Heart right ventricle (tissue), 16 donors: Measurements from ENCODE around the gene LRRC9. TPM values are rescaled to one million over a fixed set of nuclear protein-coding genes. Genes with fewer than 3 reads are reported as not detected.
A peak's percentile ranks its signal among the peaks of the same experiment; 100 is the strongest.

Experiments used
- ATAC-seq, 8 donors: fragments of 200-7000 bp; cut with Tn5 transposase; one replicate each; pipeline ENCODE4 v1.9.1; 2020; ENCODE audit warnings: mild to moderate bottlenecking in 8 of 8, moderate library complexity in 8 of 8, moderate number of reproducible peaks in 1 of 8
- DNase-seq, 2 donors: peaks; one replicate each; pipeline ENCODE4 v3.0.0-alpha.2; 2020
- H3K27ac ChIP-seq, 10 donors: fragments of 200-600 bp; sonication (generic) in 2 of 10; one replicate each; pipeline versions ENCODE4 v1.5.0 to v1.8.0; 2020 to 2022; ENCODE audit warnings: mild to moderate bottlenecking in 3 of 10
- H3K27me3 ChIP-seq, 7 donors: fragments of 200-600 bp; one replicate each; pipeline ENCODE4 v1.8.0; 2021 to 2022; ENCODE audit warnings: mild to moderate bottlenecking in 2 of 7
- H3K36me3 ChIP-seq, 9 donors: fragments of 200-600 bp; sonication (generic) in 1 of 9; one replicate each; pipeline versions ENCODE4 v1.5.0 to v1.8.0; 2020 to 2022; ENCODE audit warnings: mild to moderate bottlenecking in 2 of 9
- H3K4me1 ChIP-seq, 9 donors: fragments of 200-600 bp; sonication (generic) in 1 of 9; one replicate each; pipeline versions ENCODE4 v1.5.0 to v1.8.0; 2020 to 2022; ENCODE audit warnings: mild to moderate bottlenecking in 4 of 9
- H3K4me3 ChIP-seq, 10 donors: fragments of 200-600 bp; sonication (generic) in 2 of 10; one replicate each; pipeline versions ENCODE4 v1.5.0 to v1.8.0; 2020 to 2022; ENCODE audit warnings: mild to moderate bottlenecking in 7 of 10, moderate library complexity in 2 of 10
- H3K9me3 ChIP-seq, 11 donors: fragments of 200-600 bp in 10 of 11; sonication (generic) in 2 of 11; one replicate each; pipeline versions ENCODE4 v1.5.0 to v1.8.0; 2013 to 2022; ENCODE audit warnings: mild to moderate bottlenecking in 2 of 11, control low read depth in 1 of 11, moderate library complexity in 1 of 11
- WGBS, 2 donors: extraction: QIAGEN DNeasy Blood & Tissue Kit; methylation state at CpG; one replicate each; pipeline ENCODE4 v1.1.7; 2013; ENCODE audit warnings: inconsistent platforms in 1 of 2; 5-methylcytosine and 5-hydroxymethylcytosine counted together
- intact Hi-C, 10 donors: fragments of 100-400 bp; cut with DNase I; formaldehyde crosslinking; loops; one replicate each; pipeline versions ENCODE4 v1.11.1 to v1.14.2; 2022
- polyA plus RNA-seq, 2 donors: library from polyadenylated mRNA; stranded (reverse); fragments of 200-250 nt; gene quantifications; one replicate each; pipeline ENCODE4 v1.2.3, GENCODE V29; 2013
- total RNA-seq, 10 donors: library from RNA; stranded (reverse); fragmentation: NEBNext Ultra II Directional in 3 of 10; extraction: Animal tissue kit (Norgen Biotek cat#: 25700) in 3 of 10; gene quantifications; one replicate each; pipeline versions ENCODE4 v1.2.1 to v1.2.4, GENCODE V29; 2021 to 2023
- TF ChIP-seq, protein P1 (sequence below), 9 donors: fragments of 200-600 bp; sonication (generic) in 2 of 9; IDR thresholded peaks; one replicate each; pipeline versions ENCODE4 v1.5.0 to v1.8.0; 2021 to 2022; ENCODE audit warnings: antibody characterized with exemption in 9 of 9, mild to moderate bottlenecking in 5 of 9, moderate library complexity in 1 of 9
- donor health status: Arrhythmogenic right ventricular cardiomyopathy.
- donor health status: ischemic (EF 13 %, LVEDD 7.1; RV severe dilation, severe dysfunction).
- donor health status: healthy with polysubstance abuse.
- donor health status: DM: no; HTN: yes; CAD: no.
- donor health status: DM: no; HTN: no; CAD: no.
- donor health status: ischemic (EF 25% LVEDD 6.9; RV normal size, moderate dysfunction).
- donor health status: ischemic (EF 25% LVEDD 5.7; RV mildly dilated, moderate dysfunction).
- donor health status: healthy.
- donor health status: DM: yes; HTN: yes; CAD: no.
- donor health status: Ischemic cardiomyopathy.
- donor health status: ischemic (EF 35%, LVEDD 5.7; RV mildly dilated, moderate dysfunction).
- donor health status: nonischemic (EF 11% LVEDD 7.7; RV severe dilation, severe dysfunction).
- donor health status: DM: yes; HTN: yes; CAD: no.
- donor health status: PGD.
- donor health status: ischemic (EF 29% LVEDD 5.4; RV normal size, mild dysfunction).
- donor health status: nonischemic (EF 23%, LVEDD 6.1; RV moderate dilation, normal function).

The LRRC9 gene
- total and polyA plus RNA-seq, 12 donors: 0.01 to 1.7 (median 0.22) TPM; not detected in 4

- H3K27ac ChIP-seq: peak overlapping the region in 1 of 10 donors; percentile 20
Observed at GRCh38 chr14:59997966-59998365, 78.0 kb downstream of the LRRC9 start.

DNA sequence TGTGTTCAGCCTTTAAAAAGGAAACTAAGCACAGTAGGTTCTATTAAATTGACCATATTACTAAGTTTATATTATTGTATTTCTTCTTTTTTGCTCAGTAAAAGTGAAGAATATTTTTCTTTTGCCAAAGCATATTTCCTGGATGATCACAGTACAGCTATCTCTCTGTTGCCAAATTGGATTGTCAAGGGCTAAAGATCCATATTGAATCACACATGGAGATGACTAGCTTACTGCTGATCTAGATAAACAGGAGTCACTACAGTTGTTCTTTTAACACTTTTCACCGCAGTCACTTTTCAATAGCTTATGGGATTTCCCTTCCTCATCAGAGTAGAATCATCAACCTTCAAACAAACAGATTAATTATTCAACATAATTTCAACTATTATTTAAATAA is 78.6 kb downstream of the LRRC9 start:
- Histone ChIP-seq H3K36me3 (no peaks in the 10 kb centered on the region), H3K4me1 (peaks cover 0 to 30% (median 3%) of the 10 kb centered on the region in 9 donors), H3K4me3 (no peak overlapping the region), H3K27ac (no peak overlapping the region), H3K9me3 (no peaks in the 10 kb centered on the region), H3K27me3 (no peaks in the 10 kb centered on the region)
- DNase-seq (no peak), ATAC-seq (no peak)
- intact Hi-C loops: no loop called here
- 76 to 83% methylated on average over 1 of the region's 1 CpG for WGBS, 2 donors
- TF ChIP-seq, protein P1, sequence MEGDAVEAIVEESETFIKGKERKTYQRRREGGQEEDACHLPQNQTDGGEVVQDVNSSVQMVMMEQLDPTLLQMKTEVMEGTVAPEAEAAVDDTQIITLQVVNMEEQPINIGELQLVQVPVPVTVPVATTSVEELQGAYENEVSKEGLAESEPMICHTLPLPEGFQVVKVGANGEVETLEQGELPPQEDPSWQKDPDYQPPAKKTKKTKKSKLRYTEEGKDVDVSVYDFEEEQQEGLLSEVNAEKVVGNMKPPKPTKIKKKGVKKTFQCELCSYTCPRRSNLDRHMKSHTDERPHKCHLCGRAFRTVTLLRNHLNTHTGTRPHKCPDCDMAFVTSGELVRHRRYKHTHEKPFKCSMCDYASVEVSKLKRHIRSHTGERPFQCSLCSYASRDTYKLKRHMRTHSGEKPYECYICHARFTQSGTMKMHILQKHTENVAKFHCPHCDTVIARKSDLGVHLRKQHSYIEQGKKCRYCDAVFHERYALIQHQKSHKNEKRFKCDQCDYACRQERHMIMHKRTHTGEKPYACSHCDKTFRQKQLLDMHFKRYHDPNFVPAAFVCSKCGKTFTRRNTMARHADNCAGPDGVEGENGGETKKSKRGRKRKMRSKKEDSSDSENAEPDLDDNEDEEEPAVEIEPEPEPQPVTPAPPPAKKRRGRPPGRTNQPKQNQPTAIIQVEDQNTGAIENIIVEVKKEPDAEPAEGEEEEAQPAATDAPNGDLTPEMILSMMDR (IDR thresholded peaks at IDR 0.05): no peak

More at GRCh38 chr14:59997966-59998365, 78.0 kb downstream of the LRRC9 start:
- Histone ChIP-seq H3K36me3 (no peaks in the 10 kb centered on the region), H3K27me3 (no peaks in the 10 kb centered on the region), H3K9me3 (peaks cover 0 to 2% (median 0%) of the 10 kb centered on the region in 11 donors), H3K4me1 (peaks cover 0 to 24% (median 3%) of the 10 kb centered on the region in 9 donors), H3K4me3 (no peak overlapping the region)
- intact Hi-C loops: no loop called here
- TF ChIP-seq, protein P1 (IDR thresholded peaks at IDR 0.05): no peak
- DNase-seq: no peak
- ATAC-seq: no peak

- DNase-seq (peak; percentile 79 to 89), ATAC-seq (peak; percentile 97 to 100 (median 99))
- WGBS, 2 donors: 17 to 24% methylated on average over 2 of the region's 2 CpGs
- no peaks in the 10 kb centered on the region for H3K36me3 ChIP-seq
- intact Hi-C loops: no loop called here
- H3K27ac ChIP-seq: peak overlapping the region; percentile 1 to 67 (median 50)
- H3K4me1 ChIP-seq: peaks cover 0 to 25% (median 3%) of the 10 kb centered on the region in 9 donors
- H3K27me3 ChIP-seq: no peaks in the 10 kb centered on the region
- no peaks in the 10 kb centered on the region for H3K9me3 ChIP-seq
- TF ChIP-seq, protein P1 (IDR thresholded peaks at IDR 0.05): no peak
- H3K4me3 ChIP-seq: no peak overlapping the region
Observed at GRCh38 chr14:60002819-60003492, 83.0 kb downstream of the LRRC9 start.

GRCh38 chr14:60003991-60004390 is 84.0 kb downstream of the LRRC9 start:
- Histone ChIP-seq H3K4me1 (peaks cover 0 to 15% (median 3%) of the 10 kb centered on the region in 9 donors), H3K4me3 (no peak overlapping the region), H3K27me3 (no peaks in the 10 kb centered on the region), H3K9me3 (no peaks in the 10 kb centered on the region), H3K36me3 (no peaks in the 10 kb centered on the region), H3K27ac (peak overlapping the region in 2 of 10 donors; percentile 47 to 56)
- DNase-seq (no peak), ATAC-seq (no peak)
- 67 to 82% methylated on average over 3 of the region's 3 CpGs for WGBS, 2 donors
- TF ChIP-seq, protein P1 (IDR thresholded peaks at IDR 0.05): no peak
- intact Hi-C loops: no loop called here
